Muscle of leg (tissue), 11 donors: ENCODE data around the gene DTYMK. TPM values are rescaled to one million over a fixed set of nuclear protein-coding genes. Genes with fewer than 3 reads are reported as not detected.

Experiments used
- DNase-seq: peaks from one replicate; pipeline ENCODE4 v3.0.0; 2013
- H3K27ac ChIP-seq: one replicate; pipeline ENCODE4 v1.5.1; 2013; ENCODE audit warnings: mild to moderate bottlenecking, low read length, control low read depth
- H3K27me3 ChIP-seq: one replicate; pipeline ENCODE4 v1.6.1; 2013; ENCODE audit warnings: low read length; ENCODE audit not compliant: control insufficient read depth, insufficient read depth
- H3K36me3 ChIP-seq: one replicate; pipeline ENCODE4 v1.6.1; 2013; ENCODE audit warnings: low read length; ENCODE audit not compliant: control insufficient read depth, insufficient read depth
- H3K4me1 ChIP-seq: one replicate; pipeline ENCODE4 v1.6.1; 2013; ENCODE audit warnings: low read length; ENCODE audit not compliant: control insufficient read depth, insufficient read depth
- H3K4me3 ChIP-seq: one replicate; pipeline ENCODE4 v1.5.1; 2013; ENCODE audit warnings: low read length, control low read depth
- H3K9me3 ChIP-seq: replicated peaks from 2 replicates; pipeline ENCODE4 v1.6.1; 2013; ENCODE audit warnings: low read depth, low read length; ENCODE audit not compliant: control insufficient read depth
- WGBS: methylation state at CpG from one replicate; pipeline ENCODE4 v1.1.5; 2013; ENCODE audit warnings: missing lambda C conversion rate; ENCODE audit not compliant: insufficient coverage; 5-methylcytosine and 5-hydroxymethylcytosine counted together
- polyA plus RNA-seq, 8 donors: library from polyadenylated mRNA; unstranded; fragments of 120-200 nt; gene quantifications; one replicate each; pipeline versions ENCODE4 v1.2.1 to v1.2.3, GENCODE V29; 2013; ENCODE audit warnings: inconsistent platforms in 1 of 8, low replicate concordance in 1 of 8; ENCODE audit not compliant: insufficient read length in 8 of 8, insufficient read depth in 1 of 8
- total RNA-seq: library from RNA; stranded (reverse); fragments of 120-200 nt; gene quantifications from one replicate; pipeline ENCODE4 v1.2.4, GENCODE V29; 2013

The DTYMK gene
- total and polyA plus RNA-seq, 9 donors = 22.7 to 35.1 (median 28.5) TPM

GRCh38 chr2:241629762-241630435, 56.7 kb downstream of the DTYMK start:
- WGBS = 74% methylated on average over 5 of the region's 11 CpGs
- H3K27me3 ChIP-seq = no peaks in the 10 kb centered on the region
- H3K27ac ChIP-seq = no peak overlapping the region
- H3K4me1 ChIP-seq = peaks cover 3% of the 10 kb centered on the region
- H3K36me3 ChIP-seq = peaks cover 53% of the 10 kb centered on the region
- no peaks in the 10 kb centered on the region for H3K9me3 ChIP-seq
- DNase-seq = no peak
- H3K4me3 ChIP-seq = no peak overlapping the region

GRCh38 chr2:241627675-241628074, 58.9 kb downstream of the DTYMK start:
- DNase-seq = no peak
- H3K27me3 ChIP-seq = no peaks in the 10 kb centered on the region
- no peak overlapping the region for H3K4me3 ChIP-seq
- H3K9me3 ChIP-seq = no peaks in the 10 kb centered on the region
- H3K27ac ChIP-seq = no peak overlapping the region
- peaks cover 36% of the 10 kb centered on the region for H3K36me3 ChIP-seq
- H3K4me1 ChIP-seq = no peaks in the 10 kb centered on the region
- WGBS = 86% methylated on average over 10 of the region's 10 CpGs

Other genes starting within 250 kb of the DTYMK start
- 207 TPM for gene STK25, start 178.2 kb downstream of the DTYMK start, total RNA-seq
- 100 to 1,000 TPM; 225 to 364 (median 278) TPM for gene STK25, start 178.2 kb downstream of the DTYMK start, polyA plus RNA-seq
- 35.3 TPM for gene BOK, start 128.1 kb downstream of the DTYMK start, total RNA-seq
- gene BOK, start 128.1 kb downstream of the DTYMK start, polyA plus RNA-seq = 10 to 100 TPM; 50.7 to 60.4 (median 57.5) TPM
- gene THAP4, start 49.7 kb downstream of the DTYMK start, total RNA-seq = 43.9 TPM
- gene THAP4, start 49.7 kb downstream of the DTYMK start, polyA plus RNA-seq = 10 to 100 TPM; 36.3 to 51.7 (median 43.9) TPM
- 36.5 TPM for gene ATG4B, start 49.1 kb downstream of the DTYMK start, total RNA-seq
- gene ATG4B, start 49.1 kb downstream of the DTYMK start, polyA plus RNA-seq = 10 to 100 TPM; 44.0 to 74.3 (median 58.3) TPM
- 24.9 TPM for gene ING5, start 15.2 kb upstream of the DTYMK start, total RNA-seq
- gene ING5, start 15.2 kb upstream of the DTYMK start, polyA plus RNA-seq = 10 to 100 TPM; 21.0 to 29.4 (median 24.2) TPM
- 9.1 TPM for gene D2HGDH, start 47.8 kb upstream of the DTYMK start, total RNA-seq
- 10 to 100 TPM; 12.3 to 30.0 (median 21.2) TPM for gene D2HGDH, start 47.8 kb upstream of the DTYMK start, polyA plus RNA-seq
- gene GAL3ST2, start 90.0 kb upstream of the DTYMK start, total RNA-seq = 0.09 TPM
- gene GAL3ST2, start 90.0 kb upstream of the DTYMK start, polyA plus RNA-seq = under 1 TPM in 4 of 8 donors, not detected in 4; 0.25 to 0.43 (median 0.29) TPM
- 6.7 TPM for gene NEU4, start 122.4 kb upstream of the DTYMK start, total RNA-seq
- gene NEU4, start 122.4 kb upstream of the DTYMK start, polyA plus RNA-seq = 10 to 100 TPM in 1 of 8 donors, 1 to 10 TPM in 7; 4.6 to 10.1 (median 7.0) TPM
- 0.04 TPM for gene PDCD1, start 172.1 kb upstream of the DTYMK start, total RNA-seq
- gene PDCD1, start 172.1 kb upstream of the DTYMK start, polyA plus RNA-seq = under 1 TPM in 6 of 8 donors, not detected in 2; 0.07 to 0.36 (median 0.10) TPM
- gene RTP5, start 182.9 kb upstream of the DTYMK start, total RNA-seq = not detected
- under 1 TPM in 3 of 8 donors, not detected in 5; 0.05 to 0.06 (median 0.05) TPM for gene RTP5, start 182.9 kb upstream of the DTYMK start, polyA plus RNA-seq